ENCODE results near the gene LILRB2.

Gene LILRB2

DNA sequence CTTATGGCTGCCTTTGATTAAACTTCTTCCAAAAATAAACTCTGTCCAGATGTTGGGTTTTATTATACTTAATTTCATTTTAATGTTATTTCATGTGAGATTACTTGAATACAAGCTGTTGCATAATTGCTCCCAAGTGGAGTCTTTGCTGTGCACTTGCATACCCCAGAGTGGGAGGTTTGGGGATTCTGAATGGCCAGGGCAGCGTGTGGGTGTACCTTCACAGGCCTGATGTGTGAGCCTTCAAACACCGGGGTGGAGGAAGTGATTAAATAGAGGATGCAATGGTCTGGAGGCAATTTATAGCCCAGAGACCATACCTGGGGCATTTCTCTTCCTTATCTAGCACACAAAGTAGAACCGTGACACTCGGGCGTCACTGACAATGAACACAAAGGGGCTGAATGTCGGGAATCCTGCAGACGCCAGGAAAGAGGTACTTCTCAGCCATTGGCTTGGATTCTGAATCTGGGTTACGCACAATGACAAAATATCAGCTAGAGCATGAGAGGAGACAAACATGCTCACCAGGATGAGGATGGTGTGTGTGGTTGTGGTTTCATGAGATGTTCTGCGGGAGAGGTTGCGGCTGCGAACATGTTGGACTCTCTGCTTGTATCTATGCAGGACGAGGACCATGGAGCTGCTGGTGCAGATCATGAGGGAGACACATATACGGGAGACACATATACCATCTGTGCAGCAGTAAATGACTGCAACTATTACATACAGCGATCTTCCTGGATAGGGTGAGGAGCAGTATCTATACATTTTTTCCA, 39.2 kb upstream of the LILRB2 start:
- Histone ChIP-seq H2AFZ (ENCODE audit: low read length) (no peak overlapping the region), H3K9ac (ENCODE audit: low read length) (no peak overlapping the region), H3K27ac (ENCODE audit: low read length) (no peak overlapping the region), H3K4me2 (ENCODE audit: low read depth, low read length) (no peak overlapping the region), H3K36me3 (replicated peaks; ENCODE audit: insufficient read depth, low read length) (no peaks in the 10 kb centered on the region), H4K20me1 (ENCODE audit: insufficient read depth, low read length) (no peaks in the 10 kb centered on the region), H3K4me1 (ENCODE audit: low read length) (no peaks in the 10 kb centered on the region), H3K79me2 (ENCODE audit: low read length) (no peaks in the 10 kb centered on the region), H3K27me3 (replicated peaks; ENCODE audit: insufficient read depth, low read length) (peaks cover 85% of the 10 kb centered on the region), H3K4me3 (ENCODE audit: low read length) (no peak overlapping the region), H3F3A (ENCODE audit: insufficient read depth, low read length) (no peaks in the 10 kb centered on the region), H3K9me3 (replicated peaks; ENCODE audit: insufficient read depth, low read length) (no peaks in the 10 kb centered on the region; the same call in 1 of the 2 replicates), H3K9me2 (replicated peaks; ENCODE audit: insufficient read depth, low read length) (no peaks in the 10 kb centered on the region)
- TF ChIP-seq, protein P1, sequence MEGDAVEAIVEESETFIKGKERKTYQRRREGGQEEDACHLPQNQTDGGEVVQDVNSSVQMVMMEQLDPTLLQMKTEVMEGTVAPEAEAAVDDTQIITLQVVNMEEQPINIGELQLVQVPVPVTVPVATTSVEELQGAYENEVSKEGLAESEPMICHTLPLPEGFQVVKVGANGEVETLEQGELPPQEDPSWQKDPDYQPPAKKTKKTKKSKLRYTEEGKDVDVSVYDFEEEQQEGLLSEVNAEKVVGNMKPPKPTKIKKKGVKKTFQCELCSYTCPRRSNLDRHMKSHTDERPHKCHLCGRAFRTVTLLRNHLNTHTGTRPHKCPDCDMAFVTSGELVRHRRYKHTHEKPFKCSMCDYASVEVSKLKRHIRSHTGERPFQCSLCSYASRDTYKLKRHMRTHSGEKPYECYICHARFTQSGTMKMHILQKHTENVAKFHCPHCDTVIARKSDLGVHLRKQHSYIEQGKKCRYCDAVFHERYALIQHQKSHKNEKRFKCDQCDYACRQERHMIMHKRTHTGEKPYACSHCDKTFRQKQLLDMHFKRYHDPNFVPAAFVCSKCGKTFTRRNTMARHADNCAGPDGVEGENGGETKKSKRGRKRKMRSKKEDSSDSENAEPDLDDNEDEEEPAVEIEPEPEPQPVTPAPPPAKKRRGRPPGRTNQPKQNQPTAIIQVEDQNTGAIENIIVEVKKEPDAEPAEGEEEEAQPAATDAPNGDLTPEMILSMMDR (IDR thresholded peaks at IDR 0.05; ENCODE audit: low read length), result no peak
- TF ChIP-seq EZH2phosphoT487 (IDR thresholded peaks at IDR 0.05; ENCODE audit: low read length) (no peak), EZH2 (optimal IDR thresholded peaks at IDR 0.05; ENCODE audit: low read depth, low read length) (no peak)
- no peak for DNase-seq

DNA sequence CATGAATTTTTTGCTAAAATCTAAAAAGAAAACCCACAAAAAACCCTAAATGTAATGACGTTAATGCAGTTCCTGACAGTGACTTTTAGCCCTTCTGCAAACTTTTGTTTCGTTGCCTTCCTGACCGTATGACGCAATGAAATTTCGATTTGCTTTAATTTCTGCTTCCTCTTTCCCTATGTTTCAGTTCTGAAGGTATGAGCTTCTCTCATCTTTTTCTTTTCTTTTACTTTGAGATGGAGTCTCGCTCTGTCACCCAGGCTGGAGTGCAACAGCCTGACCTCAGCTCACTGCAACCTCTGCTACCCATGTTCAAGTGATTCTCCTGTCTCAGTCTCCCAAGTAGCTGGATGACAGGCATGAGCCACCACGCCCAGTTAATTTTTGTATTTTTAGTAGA, 38.1 kb upstream of the LILRB2 start:
- H3K9ac ChIP-seq (ENCODE audit: low read length), result no peak overlapping the region
- no peaks in the 10 kb centered on the region for H3F3A ChIP-seq (ENCODE audit: insufficient read depth, low read length)
- H3K27me3 ChIP-seq (replicated peaks; ENCODE audit: insufficient read depth, low read length), result peaks cover 87% of the 10 kb centered on the region

DNA sequence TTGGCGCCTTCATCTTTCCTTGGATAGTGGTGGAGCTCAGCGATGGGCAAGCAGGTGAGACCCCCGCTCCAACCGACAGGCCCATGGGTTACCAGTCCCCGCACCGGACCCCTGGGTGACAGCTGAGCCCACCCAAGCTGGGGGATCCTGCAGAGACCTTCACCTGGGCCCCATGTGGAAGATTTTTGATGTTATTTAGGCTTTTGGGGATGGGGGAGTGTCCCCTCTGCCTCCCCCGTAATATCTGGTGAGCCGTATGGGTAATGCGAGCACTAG, 37.0 kb upstream of the LILRB2 start:
- H3K4me3 ChIP-seq (ENCODE audit: low read length), result no peak overlapping the region
- H3K9me3 ChIP-seq (replicated peaks; ENCODE audit: insufficient read depth, low read length), result no peaks in the 10 kb centered on the region; the same call in 1 of the 2 replicates
- H3K4me2 ChIP-seq (ENCODE audit: low read depth, low read length), result no peak overlapping the region
- no peaks in the 10 kb centered on the region for H4K20me1 ChIP-seq (ENCODE audit: insufficient read depth, low read length)
- no peak overlapping the region for H3K9ac ChIP-seq (ENCODE audit: low read length)
- H3F3A ChIP-seq (ENCODE audit: insufficient read depth, low read length), result no peaks in the 10 kb centered on the region
- no peaks in the 10 kb centered on the region for H3K9me2 ChIP-seq (replicated peaks; ENCODE audit: insufficient read depth, low read length)
- TF ChIP-seq EZH2 (optimal IDR thresholded peaks at IDR 0.05; ENCODE audit: low read depth, low read length), result no peak
- TF ChIP-seq, protein P1 (IDR thresholded peaks at IDR 0.05; ENCODE audit: low read length), result no peak
- TF ChIP-seq EZH2phosphoT487 (IDR thresholded peaks at IDR 0.05; ENCODE audit: low read length), result no peak
- H3K27me3 ChIP-seq (replicated peaks; ENCODE audit: insufficient read depth, low read length), result peaks cover 92% of the 10 kb centered on the region
- H3K36me3 ChIP-seq (replicated peaks; ENCODE audit: insufficient read depth, low read length), result no peaks in the 10 kb centered on the region
- DNase-seq, result no peak
- no peak overlapping the region for H3K27ac ChIP-seq (ENCODE audit: low read length)
- no peaks in the 10 kb centered on the region for H3K4me1 ChIP-seq (ENCODE audit: low read length)
- no peaks in the 10 kb centered on the region for H3K79me2 ChIP-seq (ENCODE audit: low read length)
- no peak overlapping the region for H2AFZ ChIP-seq (ENCODE audit: low read length)

More for the DNA sequence above, 38.1 kb upstream of the LILRB2 start:
- no peak overlapping the region for H2AFZ ChIP-seq (ENCODE audit: low read length)
- TF ChIP-seq, protein P1 (IDR thresholded peaks at IDR 0.05; ENCODE audit: low read length), result no peak
- TF ChIP-seq EZH2phosphoT487 (IDR thresholded peaks at IDR 0.05; ENCODE audit: low read length), result no peak
- no peak for TF ChIP-seq EZH2 (optimal IDR thresholded peaks at IDR 0.05; ENCODE audit: low read depth, low read length)
- no peaks in the 10 kb centered on the region for H3K9me2 ChIP-seq (replicated peaks; ENCODE audit: insufficient read depth, low read length)
- H4K20me1 ChIP-seq (ENCODE audit: insufficient read depth, low read length), result no peaks in the 10 kb centered on the region
- H3K4me3 ChIP-seq (ENCODE audit: low read length), result no peak overlapping the region
- H3K9me3 ChIP-seq (replicated peaks; ENCODE audit: insufficient read depth, low read length), result no peaks in the 10 kb centered on the region; the same call in 1 of the 2 replicates
- H3K27ac ChIP-seq (ENCODE audit: low read length), result no peak overlapping the region
- H3K36me3 ChIP-seq (replicated peaks; ENCODE audit: insufficient read depth, low read length), result no peaks in the 10 kb centered on the region
- H3K79me2 ChIP-seq (ENCODE audit: low read length), result no peaks in the 10 kb centered on the region
- H3K4me2 ChIP-seq (ENCODE audit: low read depth, low read length), result no peak overlapping the region
- no peaks in the 10 kb centered on the region for H3K4me1 ChIP-seq (ENCODE audit: low read length)
- no peak for DNase-seq

Measured in MM.1S (cell line).